Stimulated activated CD8-positive, alpha-beta memory T cell treated with anti-CD3 and anti-CD28 coated beads, Interleukin-15, amount 100 ng/mL, for 24 hours (primary cell): Measurements from ENCODE around the gene RGL4.
"Not testable (repeated sequence)": the region's sequence is repeated elsewhere in the genome, so short reads cannot be mapped to it uniquely, and the experiment has no call there.

ENCODE experiments used
- DNase-seq: peaks from one replicate; pipeline ENCODE4 v3.0.0-alpha.2; 2020; ENCODE audit warnings: low read depth

The RGL4 gene

DNA sequence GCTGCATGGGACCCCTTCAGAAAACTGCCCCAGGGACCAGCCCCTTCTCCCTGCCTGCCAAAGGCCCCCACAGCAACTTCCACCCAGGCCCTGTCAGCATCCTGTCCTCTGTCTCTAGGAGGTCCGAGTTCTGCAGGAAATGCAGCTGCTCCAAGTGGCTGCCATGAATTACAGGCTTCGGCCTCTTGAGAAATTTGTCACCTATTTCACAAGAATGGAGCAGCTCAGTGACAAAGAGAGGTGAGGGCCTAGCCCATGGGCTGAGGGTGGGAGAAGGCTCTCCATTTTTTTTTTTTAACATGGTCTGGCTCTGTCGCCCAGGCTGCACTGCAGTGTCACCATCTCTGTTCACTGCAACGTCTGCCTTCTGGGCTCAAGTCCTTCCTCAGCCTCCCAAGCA is 7.3 kb downstream of the RGL4 start:
- no peak for DNase-seq

DNA sequence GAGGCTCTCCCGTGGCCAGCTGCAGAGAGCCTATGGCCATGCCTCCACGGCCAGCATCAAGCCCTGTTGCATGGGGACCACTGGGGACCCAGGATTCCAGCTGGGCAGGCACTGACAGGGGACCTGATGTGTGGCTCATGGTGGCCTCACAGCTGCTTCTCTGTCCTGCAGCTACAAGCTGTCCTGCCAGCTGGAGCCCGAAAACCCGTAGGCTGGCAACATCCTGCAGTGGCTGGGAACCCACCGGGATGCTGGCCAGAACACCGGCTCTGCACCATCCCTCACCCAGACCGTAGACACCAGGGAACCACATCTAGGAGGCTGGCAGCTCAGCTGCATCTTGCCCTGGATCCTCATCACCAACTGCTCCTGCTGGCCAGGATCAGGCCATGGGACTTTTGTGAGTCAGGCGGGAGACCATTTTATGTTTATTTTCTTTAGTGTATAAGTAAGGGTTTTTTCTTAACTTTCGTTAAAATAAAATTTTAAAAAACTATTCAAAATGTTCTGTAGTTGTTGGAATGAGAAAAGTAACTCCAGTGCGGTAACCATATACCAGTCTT is 7.9 kb downstream of the RGL4 start:
- DNase-seq = no peak

- DNase-seq = no peak
Measured at GRCh38 chr22:23700706-23701105, 9.9 kb downstream of the RGL4 start.

GRCh38 chr22:23704062-23704461 is 13.2 kb downstream of the RGL4 start:
- no peak for DNase-seq

- no peak for DNase-seq
Measured at GRCh38 chr22:23704829-23705228, 14.0 kb downstream of the RGL4 start.

DNA sequence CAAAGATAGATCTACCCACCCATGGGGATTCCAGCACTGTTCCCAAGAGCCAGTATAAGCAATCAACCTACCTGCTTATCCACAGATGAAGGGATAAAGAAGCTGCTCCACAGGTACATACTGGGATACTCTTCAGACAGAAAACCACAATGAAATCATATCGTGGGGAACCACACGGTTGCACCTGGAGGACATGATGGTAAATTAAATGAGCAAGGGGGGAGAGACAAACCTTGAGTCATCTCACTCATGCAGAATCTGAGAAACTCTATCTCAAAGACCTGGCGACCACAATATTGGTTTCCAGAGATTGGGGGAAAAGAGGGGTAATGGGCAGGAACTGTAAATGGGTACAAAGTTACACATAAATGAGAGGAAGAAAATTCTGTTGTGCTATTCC is 14.5 kb downstream of the RGL4 start:
- no peak for DNase-seq

- no peak for DNase-seq
Measured at GRCh38 chr22:23708270-23708669, 17.5 kb downstream of the RGL4 start.

DNA sequence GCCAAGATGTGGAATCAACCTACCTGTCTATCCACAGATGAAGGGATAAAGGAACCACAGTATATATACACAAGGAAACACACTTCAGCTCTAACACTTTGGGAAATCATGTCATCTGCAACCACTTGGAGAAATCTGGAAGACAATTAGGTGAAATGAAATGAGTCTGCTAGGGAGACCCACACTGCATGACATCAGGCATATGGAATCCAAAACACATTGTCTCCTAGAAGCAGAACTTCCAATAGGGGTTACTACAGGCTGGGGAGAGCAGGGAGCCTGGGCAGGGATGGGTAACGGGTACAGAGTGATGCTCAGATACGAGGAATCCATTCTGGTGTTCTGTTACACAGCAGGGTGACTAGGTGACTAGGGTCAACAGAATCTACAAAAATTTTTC is 18.3 kb downstream of the RGL4 start:
- DNase-seq = no peak

DNA sequence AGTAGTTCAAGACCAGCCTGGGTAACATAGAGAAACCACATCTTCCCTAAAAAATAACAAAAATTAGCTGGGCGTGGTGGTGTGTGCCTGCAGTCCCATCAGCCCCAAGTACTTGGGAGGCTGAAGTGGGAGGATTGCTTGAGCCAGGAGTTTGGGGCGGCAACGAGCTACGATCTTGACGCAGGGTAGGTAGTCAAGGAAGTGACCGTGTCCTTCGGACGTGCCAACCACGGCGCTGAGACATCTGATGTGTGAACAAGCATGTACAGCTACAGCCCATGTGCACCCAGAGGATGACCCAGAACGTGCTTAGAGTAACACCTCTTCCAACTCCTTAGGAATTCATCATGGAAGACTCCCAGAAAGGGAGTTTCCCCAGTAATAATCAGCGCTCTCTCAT is 21.4 kb downstream of the RGL4 start:
- no peak for DNase-seq

- DNase-seq = no peak
Measured at GRCh38 chr22:23713696-23714595, 23.1 kb downstream of the RGL4 start.

DNA sequence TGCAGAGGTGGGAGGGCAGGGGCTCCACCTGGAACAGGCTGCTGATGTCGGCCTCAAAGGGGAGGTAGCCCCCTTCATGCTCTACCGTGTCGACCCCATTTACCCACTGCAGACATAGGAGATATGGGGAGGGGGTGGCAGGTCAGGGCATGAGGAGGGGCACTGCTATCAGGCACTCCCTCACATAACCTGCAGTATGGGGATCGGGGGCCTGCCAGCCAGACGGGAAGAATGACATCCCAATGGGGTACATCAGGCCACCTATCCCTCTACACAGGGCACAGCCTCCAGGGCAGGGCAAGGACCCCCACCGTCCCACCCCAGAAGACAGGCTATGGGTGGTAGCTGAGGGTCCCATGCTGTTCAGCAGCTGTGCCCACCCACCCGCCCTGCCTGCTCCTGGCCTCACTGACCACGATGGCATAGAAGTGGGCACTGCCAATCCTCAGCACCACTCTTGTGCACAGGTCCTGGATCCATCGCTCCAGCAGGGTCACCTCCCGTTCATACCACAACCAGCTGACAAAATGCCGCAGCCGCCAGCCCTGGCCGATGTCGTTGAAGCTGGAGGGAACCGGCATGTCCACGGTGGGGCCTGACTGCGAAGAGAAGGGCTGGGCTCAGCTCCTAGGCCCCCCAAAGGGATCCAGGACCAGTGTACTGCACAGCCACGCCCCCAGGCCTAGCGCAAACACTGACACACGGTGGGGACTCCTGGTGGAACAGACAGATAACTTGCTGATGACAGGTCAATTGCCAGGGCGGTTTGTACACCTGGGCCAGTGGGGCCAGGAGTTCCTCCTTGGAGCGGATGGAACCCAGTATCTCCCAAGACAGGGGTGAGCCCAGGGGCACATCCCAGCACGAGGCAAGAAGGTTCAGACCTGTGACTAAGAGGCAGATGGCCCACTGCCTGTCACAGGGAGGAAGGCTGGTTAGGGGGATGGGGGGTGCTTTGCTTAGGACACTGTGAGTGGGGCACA is 24.1 kb downstream of the RGL4 start:
- no peak for DNase-seq

DNA sequence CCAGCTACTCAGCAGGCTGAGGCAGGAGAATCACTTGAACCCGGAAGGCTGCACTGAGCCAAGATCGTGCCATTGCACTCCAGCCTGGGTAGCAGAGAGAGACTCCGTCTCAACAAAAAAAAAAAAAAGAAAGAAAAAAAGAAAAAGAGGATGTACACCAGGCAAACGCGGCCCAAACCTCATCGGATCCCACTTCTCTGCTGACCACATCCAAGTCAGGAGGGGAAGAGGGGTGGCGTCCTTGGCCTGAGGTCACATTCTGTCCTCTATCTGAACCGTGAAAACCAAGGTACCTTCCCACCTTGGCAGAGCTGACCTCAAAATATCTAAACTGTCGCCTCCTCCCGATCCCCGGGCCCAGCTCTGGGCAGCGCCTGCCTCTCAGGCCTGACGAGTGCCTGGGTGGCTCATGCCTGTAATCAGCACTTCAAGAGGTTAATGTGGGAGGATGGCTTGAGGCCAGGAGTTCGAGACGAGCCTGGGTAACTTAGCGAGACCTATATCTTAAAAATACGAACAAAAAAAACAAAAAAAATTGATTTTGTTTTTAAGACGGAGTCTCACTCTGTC is 25.1 kb downstream of the RGL4 start:
- DNase-seq = no peak

DNA sequence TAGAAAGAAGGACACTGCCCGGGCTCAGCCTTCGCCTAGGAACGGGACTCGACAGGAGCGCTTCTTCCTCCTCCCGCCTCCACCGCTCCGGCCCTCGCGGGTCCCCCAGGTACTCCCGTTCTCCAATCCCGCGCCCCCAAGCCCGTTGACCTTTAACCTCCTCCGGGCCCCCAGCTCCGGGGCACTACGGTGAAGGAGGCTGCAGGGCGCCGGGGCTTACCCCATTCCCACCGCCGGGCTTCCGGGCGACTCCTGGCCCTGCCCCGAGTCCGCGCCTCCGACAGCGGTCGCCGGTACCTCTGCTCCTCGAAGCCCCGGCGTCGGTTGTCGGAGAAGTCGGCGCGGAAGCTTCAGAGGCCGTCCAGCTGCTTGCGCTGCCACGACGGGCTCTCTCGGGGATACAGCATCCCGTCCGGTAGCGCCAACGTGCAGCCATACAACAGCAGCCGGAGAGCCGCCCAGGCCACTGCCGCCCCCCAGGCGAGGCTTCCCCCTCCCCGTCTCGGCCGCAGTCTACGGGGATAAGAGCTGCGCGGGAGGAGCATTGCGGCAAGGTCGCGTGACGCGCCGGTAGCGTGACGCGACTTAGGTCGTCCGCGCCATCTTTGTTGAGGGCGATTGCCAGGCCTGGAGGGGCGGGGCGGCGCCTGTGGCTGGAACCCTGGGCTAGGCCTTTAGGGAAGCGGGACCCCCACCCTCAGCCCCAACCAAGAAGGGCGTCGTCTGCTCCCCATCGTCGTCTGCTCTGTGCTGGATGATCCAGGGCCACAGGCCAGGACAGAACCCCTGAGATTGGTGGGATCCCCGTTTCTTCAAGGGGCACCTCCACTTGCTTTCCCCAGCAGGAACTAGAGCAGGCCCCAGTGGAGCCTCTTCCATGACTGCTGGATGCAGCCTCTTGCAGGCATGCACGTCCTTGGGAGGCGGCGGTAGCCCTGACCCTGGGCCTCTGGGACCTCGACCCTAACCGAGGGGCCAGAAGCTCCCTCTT is 26.3 kb downstream of the RGL4 start:
- DNase-seq = peak; percentile 74

DNA sequence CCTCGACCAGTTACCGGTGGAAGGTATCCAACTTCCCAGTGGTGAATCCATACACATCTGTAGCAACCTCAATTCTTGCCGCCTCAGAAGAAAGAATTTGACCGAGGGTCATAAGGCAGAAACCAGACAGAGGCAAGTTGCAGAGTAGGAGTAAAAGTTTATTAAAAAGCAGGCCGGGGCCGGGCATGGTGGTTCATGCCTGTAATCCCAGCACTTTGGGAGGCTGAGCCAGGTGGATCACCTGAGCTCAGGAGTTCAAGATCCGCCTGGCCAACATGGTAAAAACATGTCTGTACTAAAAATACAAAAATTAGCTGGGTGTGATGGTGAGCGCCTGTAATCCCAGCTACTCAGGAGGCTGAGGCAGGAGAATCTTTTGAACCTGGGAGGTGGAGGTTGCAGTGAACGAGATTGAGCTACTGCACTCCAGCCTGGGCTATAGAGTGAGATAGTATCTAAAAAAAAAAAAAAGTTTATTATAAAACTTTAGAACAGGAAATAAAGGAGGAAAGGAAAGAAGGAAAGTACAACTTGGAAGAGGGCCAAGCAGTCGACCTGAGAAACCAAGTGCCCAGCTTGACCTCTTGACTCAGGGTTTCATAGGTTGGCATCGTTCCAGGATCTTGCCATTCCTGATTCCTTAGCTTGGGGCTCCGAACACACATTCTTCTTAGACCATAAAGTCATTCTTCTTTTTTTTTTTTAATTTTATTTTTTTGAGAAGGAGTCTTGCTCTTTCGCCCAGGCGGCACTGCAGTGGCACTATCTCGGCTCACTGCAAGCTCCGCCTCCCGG is 27.8 kb downstream of the RGL4 start:
- no peak for DNase-seq

DNA sequence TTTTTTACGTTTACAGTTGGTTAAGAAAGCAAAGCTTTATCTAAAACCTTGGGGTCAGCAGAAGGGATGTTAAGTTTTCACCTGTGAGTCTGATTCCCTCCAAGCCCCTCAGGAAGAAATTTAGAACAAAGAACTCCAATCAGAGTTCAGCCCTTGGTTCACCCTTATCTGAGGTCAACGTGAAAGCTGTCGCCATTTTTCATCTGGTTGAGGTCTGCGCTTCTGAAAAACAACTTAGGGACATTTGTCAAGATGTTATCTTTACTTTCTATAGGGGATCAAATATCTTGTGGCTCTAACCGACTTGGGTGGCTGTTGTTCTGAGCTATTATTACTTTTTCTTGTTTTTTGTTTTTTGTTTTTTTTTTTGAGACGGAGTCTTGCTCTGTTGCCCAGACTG is 30.0 kb downstream of the RGL4 start:
- DNase-seq = no peak

GRCh38 chr22:23722160-23722559 is 31.3 kb downstream of the RGL4 start:
- no peak for DNase-seq

DNA sequence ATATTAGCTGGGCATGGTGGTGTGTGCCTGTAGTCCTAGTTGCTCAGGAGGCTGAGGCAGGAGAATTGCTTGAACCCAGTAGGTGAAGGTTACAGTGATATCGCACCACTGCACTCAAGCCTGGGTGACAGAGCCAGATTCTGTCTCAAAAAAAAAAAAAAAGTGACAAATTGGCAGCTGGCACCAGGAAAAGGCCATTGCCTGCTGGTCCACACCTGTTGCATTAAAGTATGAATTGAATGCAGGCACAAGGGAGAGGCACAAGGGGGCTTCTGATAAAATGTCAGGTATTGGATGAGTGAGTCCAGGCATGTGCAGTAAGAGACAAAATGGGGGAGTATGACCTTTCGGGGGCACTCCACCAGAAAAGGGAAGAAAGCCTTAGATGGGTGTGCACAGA is 31.9 kb downstream of the RGL4 start:
- no peak for DNase-seq

- not testable (repeated sequence) for DNase-seq
Measured at GRCh38 chr22:23728108-23728507, 37.3 kb downstream of the RGL4 start.

GRCh38 chr22:23737696-23738095 is 46.9 kb downstream of the RGL4 start:
- DNase-seq = no peak
